ENCODE results near the gene PDSS2. TPM values are rescaled to one million over a fixed set of nuclear protein-coding genes. Genes with fewer than 3 reads are reported as not detected.

PDSS2 gene
- total RNA-seq, 1 experiment from 2014 or later: 12.1 TPM

GRCh38 chr6:107321793-107322192 is 137.6 kb downstream of the PDSS2 start:
- no peaks in the 10 kb centered on the region for H3K79me1 ChIP-seq (ENCODE audit: insufficient read depth, low read depth, low read length, poor library complexity, severe bottlenecking)
- H4K8ac ChIP-seq (replicated peaks; ENCODE audit: insufficient read length, low read depth, low read length): no peak overlapping the region
- H4K5ac ChIP-seq (ENCODE audit: insufficient read length, low read depth, low read length): no peak overlapping the region
- no peak overlapping the region for H4K91ac ChIP-seq (ENCODE audit: insufficient read length, low read depth, low read length)
- H3K4me2 ChIP-seq (ENCODE audit: insufficient read depth, insufficient read length, low read length): no peak overlapping the region
- no peak overlapping the region for H3K4ac ChIP-seq (ENCODE audit: low read depth, low read length)
- Mint-ChIP-seq H3K4me1 (no peaks in the 10 kb centered on the region; a peak in 1 of 4 replicates), H3K27ac (peak overlapping the region in 1 of 3 experiments; percentile 5; a peak in 1 of 7 replicates), H3K27me3 (ENCODE audit: low read depth) (no peaks in the 10 kb centered on the region), H3K36me3 (ENCODE audit: insufficient read depth in 1 of 3, low read depth in 3 of 3) (peaks cover 0 to 3% (median 0%) of the 10 kb centered on the region in 3 experiments; a peak in 3 of 7 replicates), H3K9me3 (no peaks in the 10 kb centered on the region; a peak in 1 of 5 replicates), H3K4me3 (no peak overlapping the region)
- H2BK120ac ChIP-seq (ENCODE audit: low read depth, low read length, poor library complexity, severe bottlenecking): no peak overlapping the region
- no peaks in the 10 kb centered on the region for H3K4me1 ChIP-seq (ENCODE audit: insufficient read depth, low read length)
- no peak overlapping the region for H3K9ac ChIP-seq (ENCODE audit: extremely low read depth, insufficient read length, low read length)
- H3K9me3 ChIP-seq (ENCODE audit: control insufficient read depth, low read depth, low read length): no peaks in the 10 kb centered on the region
- H2AFZ ChIP-seq (ENCODE audit: low read length): no peak overlapping the region
- H3T11ph ChIP-seq (ENCODE audit: low read length): no peak overlapping the region
- H3K14ac ChIP-seq (ENCODE audit: insufficient read depth, low read length): no peak overlapping the region
- DNase-seq: no peak
- H3K27me3 ChIP-seq (ENCODE audit: insufficient read depth, low read length): no peaks in the 10 kb centered on the region
- no peaks in the 10 kb centered on the region for H3K79me2 ChIP-seq (ENCODE audit: insufficient read depth, low read length)
- no peak overlapping the region for H2BK12ac ChIP-seq (ENCODE audit: insufficient read length, low read depth, low read length)
- no peak for TF ChIP-seq CTCF (conservative IDR thresholded peaks at IDR 0.05)
- no peaks in the 10 kb centered on the region for H3K23me2 ChIP-seq (ENCODE audit: insufficient read length, low read depth, low read length, poor library complexity, severe bottlenecking)
- H2AK5ac ChIP-seq (ENCODE audit: insufficient read length, low read length): no peak overlapping the region
- no peak overlapping the region for H3K23ac ChIP-seq (ENCODE audit: insufficient read length, low read depth, low read length)
- no peak overlapping the region for H2BK15ac ChIP-seq (ENCODE audit: low read depth, low read length)
- H3K56ac ChIP-seq (ENCODE audit: insufficient read length, low read depth, low read length): no peak overlapping the region
- no peaks in the 10 kb centered on the region for H4K20me1 ChIP-seq (ENCODE audit: control insufficient read depth, insufficient read depth, insufficient read length)
- no peak overlapping the region for H2BK5ac ChIP-seq (ENCODE audit: insufficient read length, low read length)
- no peak overlapping the region for H3K27ac ChIP-seq (ENCODE audit: insufficient read length, low read depth, low read length)
- H3K18ac ChIP-seq (ENCODE audit: insufficient read length, low read depth, low read length): no peak overlapping the region
- H2BK20ac ChIP-seq (ENCODE audit: low read depth, low read length, poor library complexity, severe bottlenecking): no peak overlapping the region
